Endothelial cell of umbilical vein (primary cell): ENCODE data around the gene ZNF219. TPM values are rescaled to one million over a fixed set of nuclear protein-coding genes. Genes with fewer than 3 reads are reported as not detected.

Experiments
- BruUV-seq: library from RNA; stranded (reverse); fragments of 400-500 nt; replicated peaks from 2 replicates; lab custom pipeline; 2021; lab: Mats Ljungman, UMichigan
- CTCF ChIA-PET: fragments of 300-600, 350-600 bp; sonication (Branson Sonifier 250); formaldehyde crosslinking; loops from one replicate; lab custom pipeline; 2021; ENCODE audit warnings: antibody characterized with exemption, inconsistent platforms; lab: Charles Lee
- POLR2A ChIA-PET: fragments of 300-600, 350-600 bp; sonication (Branson Sonifier 250); formaldehyde crosslinking; loops from one replicate; lab custom pipeline; 2021; ENCODE audit warnings: antibody characterized with exemption, inconsistent platforms; lab: Charles Lee
- DNase-seq: peaks from one replicate; pipeline ENCODE4 v3.0.0-alpha.2; 2011; ENCODE audit warnings: low read depth, low spot score
- FAIRE-seq: peaks from 2 replicates; lab custom pipeline; 2011; peaks lifted over from hg19 to GRCh38; lab: Jason Lieb, UNC
- H2AFZ ChIP-seq: 2 replicates; pipeline ENCODE4 v1.6.0; 2012; ENCODE audit warnings: low read depth, low read length, control low read depth, inconsistent platforms
- H3K27ac ChIP-seq: 2 replicates; pipeline ENCODE4 v1.5.1; 2011; ENCODE audit warnings: low read depth, mild to moderate bottlenecking, control low read depth, low read length, moderate library complexity; ENCODE audit not compliant: insufficient read depth
- H3K27me3 ChIP-seq, 2 experiments: 2 replicates each; pipeline versions ENCODE4 v1.6.0 to v1.6.1; 2011; ENCODE audit warnings: low read length in 2 of 2, mixed read lengths in 1 of 2; ENCODE audit not compliant: control insufficient read depth in 2 of 2, insufficient read depth in 2 of 2
- H3K36me3 ChIP-seq, 2 experiments: 2 replicates in 1 of 2; 3 replicates in 1 of 2; pipeline ENCODE4 v1.5.1; 2011; ENCODE audit warnings: low read length in 2 of 2, mild to moderate bottlenecking in 1 of 2, moderate library complexity in 1 of 2; ENCODE audit not compliant: control insufficient read depth in 2 of 2, insufficient read depth in 2 of 2; ENCODE audit errors: extremely low read depth in 1 of 2
- H3K4me1 ChIP-seq: 3 replicates; pipeline ENCODE4 v1.5.1; 2011; ENCODE audit warnings: mild to moderate bottlenecking, low read length; ENCODE audit not compliant: control insufficient read depth, insufficient read depth; ENCODE audit errors: extremely low read depth
- H3K4me2 ChIP-seq: 2 replicates; pipeline ENCODE4 v1.6.1; 2011; ENCODE audit warnings: low read length, control low read depth, mixed read lengths; ENCODE audit not compliant: insufficient read depth
- H3K4me3 ChIP-seq, 3 experiments: fragments of 200-600 bp in 1 of 3; sonication (generic), shearing (Covaris generic) in 1 of 3; replicated peaks in 1 of 3; 2 replicates each; pipeline ENCODE4 v1.5.1; 2011 to 2016; ENCODE audit warnings: control low read depth in 3 of 3, low read length in 3 of 3, mild to moderate bottlenecking in 2 of 3, inconsistent platforms in 1 of 3, low read depth in 1 of 3, moderate library complexity in 1 of 3; ENCODE audit not compliant: insufficient read depth in 1 of 3
- H3K79me2 ChIP-seq: 2 replicates; pipeline ENCODE4 v1.6.0; 2012; ENCODE audit warnings: low read length, inconsistent platforms; ENCODE audit not compliant: control insufficient read depth, insufficient read depth
- H3K9ac ChIP-seq: replicated peaks from 2 replicates; pipeline ENCODE3; 2011; ENCODE audit warnings: low read length, control low read depth; ENCODE audit not compliant: insufficient read depth; ENCODE audit errors: extremely low read depth
- H3K9me1 ChIP-seq: replicated peaks from 3 replicates; pipeline ENCODE4 v1.6.0; 2011; ENCODE audit warnings: mild to moderate bottlenecking, low read length; ENCODE audit not compliant: control insufficient read depth, insufficient read depth; ENCODE audit errors: extremely low read depth
- H3K9me3 ChIP-seq: replicated peaks from 2 replicates; pipeline ENCODE4 v1.5.1; 2012; ENCODE audit warnings: low read length, inconsistent platforms; ENCODE audit not compliant: control insufficient read depth, insufficient read depth
- H4K20me1 ChIP-seq: replicated peaks from 2 replicates; pipeline ENCODE3; 2011; ENCODE audit warnings: mild to moderate bottlenecking, low read length; ENCODE audit not compliant: control insufficient read depth, insufficient read depth; ENCODE audit errors: extremely low read depth
- EZH2 ChIP-seq: IDR thresholded peaks from 2 replicates; pipeline ENCODE4 v1.6.1; 2012; ENCODE audit warnings: borderline replicate concordance, low read depth, mild to moderate bottlenecking, moderate library complexity, low read length, inconsistent platforms; ENCODE audit not compliant: severe bottlenecking
- FOS ChIP-seq: IDR thresholded peaks from 2 replicates; pipeline ENCODE4 v1.6.1; 2011; ENCODE audit warnings: mild to moderate bottlenecking, low read length, moderate library complexity, borderline replicate concordance; ENCODE audit not compliant: insufficient read depth
- GATA2 ChIP-seq: IDR thresholded peaks from 2 replicates; pipeline ENCODE4 v1.7.0; 2011; ENCODE audit warnings: low read depth, mild to moderate bottlenecking, moderate library complexity, mixed read lengths, low read length; ENCODE audit not compliant: insufficient read length, insufficient read depth
- JUN ChIP-seq: IDR thresholded peaks from 2 replicates; pipeline ENCODE4 v1.6.1; 2011; ENCODE audit warnings: borderline replicate concordance, low read depth; ENCODE audit not compliant: insufficient read length, insufficient read depth
- MYC ChIP-seq: IDR thresholded peaks from one replicate; pipeline ENCODE4 v1.6.1; 2011; ENCODE audit warnings: mild to moderate bottlenecking, low read depth, low read length
- POLR2AphosphoS5 ChIP-seq: IDR thresholded peaks from 2 replicates; pipeline ENCODE4 v1.6.1; 2012; ENCODE audit warnings: low read depth, mild to moderate bottlenecking, control low read depth, low read length, moderate library complexity; ENCODE audit not compliant: insufficient read depth
- dilution Hi-C: fragments of 300-500 bp; cut with MboI; formaldehyde crosslinking; loops from one replicate; pipeline ENCODE4 v1.15.0; 2019; ENCODE audit warnings: low sequenced_read_pairs; ENCODE audit not compliant: extremely low pct_ligation_motif_present
- intact Hi-C: fragments of 100-400 bp; cut with micrococcal nuclease; formaldehyde crosslinking; loops from one replicate; pipeline ENCODE4 v1.10.0; 2022
- polyA plus RNA-seq, 4 experiments: library from polyadenylated mRNA; depleted of rRNA in 3 of 4; stranded (reverse) in 3 of 4; unstranded in 1 of 4; fragments of >200 nt; gene quantifications; 2 replicates each; pipeline versions ENCODE4 v1.2.1 to v1.2.3, GENCODE V29; 2011 to 2012; ENCODE audit warnings: missing spikeins in 1 of 4
- total RNA-seq: library from RNA; stranded (reverse); gene quantifications from 2 replicates; pipeline ENCODE4 v1.2.3, GENCODE V29; 2021
- TF ChIP-seq, protein P1 (sequence below), 2 donors: IDR thresholded peaks; 1 replicate in 1 of 2; 2 replicates in 1 of 2; pipeline ENCODE4 v1.5.1; 2011; ENCODE audit warnings: low read length in 2 of 2, mild to moderate bottlenecking in 2 of 2, moderate library complexity in 2 of 2, control low read depth in 1 of 2, inconsistent platforms in 1 of 2, low read depth in 1 of 2; ENCODE audit not compliant: insufficient read depth in 1 of 2; ENCODE audit errors: extremely low read depth in 1 of 2

ZNF219 gene
- total and polyA plus RNA-seq, 2 donors (not counting 3 experiments of a cell fraction or from before 2014, with no cell fraction given), result 13.2 to 15.2 TPM

- FAIRE-seq, result no peak
- BruUV-seq, result TSS peak; percentile 44
- Histone ChIP-seq H4K20me1 (no peaks in the 10 kb centered on the region), H3K4me2 (peak overlapping the region; percentile 77), H3K4me1 (peaks cover 17% of the 10 kb centered on the region), H3K4me3 (peak overlapping the region; percentile 46 to 72 (median 58)), H3K79me2 (no peaks in the 10 kb centered on the region), H3K36me3 (no peaks in the 10 kb centered on the region), H3K9me3 (no peaks in the 10 kb centered on the region), H3K9me1 (no peaks in the 10 kb centered on the region), H3K27me3 (peaks cover 12 to 26% of the 10 kb centered on the region in 2 experiments), H3K9ac (peak overlapping the region; percentile 12), H3K27ac (no peak overlapping the region), H2AFZ (peak overlapping the region; percentile 56)
- ChIA-PET CTCF (interaction anchor here (1.1 to 1.2 kb wide), 3 partner anchors 31 to 84 kb away, joined by 3 to 6 read pairs (median 3); no protein-coding TSS in a partner anchor), POLR2A (no interaction called here)
- TF ChIP-seq MYC (no peak), JUN (no peak), EZH2 (no peak), GATA2 (no peak), POLR2AphosphoS5 (no peak)
- intact Hi-C loops (no loop called here), dilution Hi-C loops (no loop called here)
- DNase-seq, result no peak
Measured at GRCh38 chr14:21098892-21099595, 589 bp upstream of the ZNF219 start.

- no peaks in the 10 kb centered on the region for H3K79me2 ChIP-seq
- peaks cover 12 to 26% of the 10 kb centered on the region in 2 experiments for H3K27me3 ChIP-seq
- no peak overlapping the region for H3K27ac ChIP-seq
- dilution Hi-C loops (no loop called here), intact Hi-C loops (no loop called here)
- H2AFZ ChIP-seq, result no peak overlapping the region
- H3K9me3 ChIP-seq, result no peaks in the 10 kb centered on the region
- no TSS peak for BruUV-seq
- no peaks in the 10 kb centered on the region for H4K20me1 ChIP-seq
- no peak for FAIRE-seq
- H3K4me1 ChIP-seq, result peaks cover 12% of the 10 kb centered on the region
- no peak overlapping the region for H3K4me2 ChIP-seq
- peak overlapping the region in 1 of 3 experiments; percentile 43 for H3K4me3 ChIP-seq
- CTCF ChIA-PET, result interaction anchor here (1.1 to 6.9 kb wide), 5 partner anchors 11 to 84 kb away, joined by 3 to 131 read pairs (median 5); partner anchors contain the start of gene ARHGEF40
- DNase-seq, result no peak
- H3K9me1 ChIP-seq, result no peaks in the 10 kb centered on the region
- no peak overlapping the region for H3K9ac ChIP-seq
- no peaks in the 10 kb centered on the region for H3K36me3 ChIP-seq
- no peak for TF ChIP-seq EZH2
- TF ChIP-seq, protein P1, sequence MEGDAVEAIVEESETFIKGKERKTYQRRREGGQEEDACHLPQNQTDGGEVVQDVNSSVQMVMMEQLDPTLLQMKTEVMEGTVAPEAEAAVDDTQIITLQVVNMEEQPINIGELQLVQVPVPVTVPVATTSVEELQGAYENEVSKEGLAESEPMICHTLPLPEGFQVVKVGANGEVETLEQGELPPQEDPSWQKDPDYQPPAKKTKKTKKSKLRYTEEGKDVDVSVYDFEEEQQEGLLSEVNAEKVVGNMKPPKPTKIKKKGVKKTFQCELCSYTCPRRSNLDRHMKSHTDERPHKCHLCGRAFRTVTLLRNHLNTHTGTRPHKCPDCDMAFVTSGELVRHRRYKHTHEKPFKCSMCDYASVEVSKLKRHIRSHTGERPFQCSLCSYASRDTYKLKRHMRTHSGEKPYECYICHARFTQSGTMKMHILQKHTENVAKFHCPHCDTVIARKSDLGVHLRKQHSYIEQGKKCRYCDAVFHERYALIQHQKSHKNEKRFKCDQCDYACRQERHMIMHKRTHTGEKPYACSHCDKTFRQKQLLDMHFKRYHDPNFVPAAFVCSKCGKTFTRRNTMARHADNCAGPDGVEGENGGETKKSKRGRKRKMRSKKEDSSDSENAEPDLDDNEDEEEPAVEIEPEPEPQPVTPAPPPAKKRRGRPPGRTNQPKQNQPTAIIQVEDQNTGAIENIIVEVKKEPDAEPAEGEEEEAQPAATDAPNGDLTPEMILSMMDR (IDR thresholded peaks at IDR 0.05; ENCODE audit: extremely low read depth in 1 of 2, insufficient read depth in 1 of 2, low read depth in 1 of 2, low read length in 2 of 2), result no peak
- no peak for TF ChIP-seq POLR2AphosphoS5
- no peak for TF ChIP-seq GATA2
- TF ChIP-seq JUN, result no peak
- no peak for TF ChIP-seq MYC
- no peak for TF ChIP-seq FOS
- POLR2A ChIA-PET, result no interaction called here
Measured at GRCh38 chr14:21097636-21098075, 799 bp downstream of the ZNF219 start.
